Lower leg skin (tissue), 3 donors: ENCODE data around the gene MDM2.

ENCODE experiments used
- POLR2A ChIP-seq, 2 donors: fragments of 450-650 bp; IDR thresholded peaks; one replicate each; pipeline ENCODE4 v1.6.1; 2016 to 2017; ENCODE audit warnings: antibody characterized with exemption in 2 of 2, mild to moderate bottlenecking in 1 of 2, moderate library complexity in 1 of 2
- TF ChIP-seq, protein P1 (sequence below), 3 donors: fragments of 450-650 bp; IDR thresholded peaks; one replicate each; pipeline ENCODE4 v1.5.1; 2016; ENCODE audit warnings: antibody characterized with exemption in 3 of 3, mild to moderate bottlenecking in 3 of 3, moderate library complexity in 2 of 3

DNA sequence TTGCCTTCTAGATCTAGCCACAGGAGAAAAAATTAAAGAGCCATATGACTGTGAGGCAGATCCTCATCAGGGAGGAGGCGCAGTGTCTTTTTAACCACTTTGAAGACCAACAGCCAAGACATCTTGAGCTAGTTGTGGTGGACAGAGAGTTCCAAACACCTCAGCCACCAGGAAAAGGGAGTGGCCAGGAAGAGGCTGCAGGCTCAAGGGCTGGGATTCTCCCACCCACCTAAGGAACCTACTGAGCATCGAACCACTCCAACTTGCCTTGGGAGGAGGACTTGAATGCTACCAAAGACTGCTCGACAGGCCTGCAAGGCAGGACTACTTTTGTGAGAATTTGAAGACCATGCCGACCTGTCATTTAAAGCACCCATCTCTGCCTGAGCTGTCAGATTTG, 14.5 kb upstream of the MDM2 start:
- TF ChIP-seq, protein P1, sequence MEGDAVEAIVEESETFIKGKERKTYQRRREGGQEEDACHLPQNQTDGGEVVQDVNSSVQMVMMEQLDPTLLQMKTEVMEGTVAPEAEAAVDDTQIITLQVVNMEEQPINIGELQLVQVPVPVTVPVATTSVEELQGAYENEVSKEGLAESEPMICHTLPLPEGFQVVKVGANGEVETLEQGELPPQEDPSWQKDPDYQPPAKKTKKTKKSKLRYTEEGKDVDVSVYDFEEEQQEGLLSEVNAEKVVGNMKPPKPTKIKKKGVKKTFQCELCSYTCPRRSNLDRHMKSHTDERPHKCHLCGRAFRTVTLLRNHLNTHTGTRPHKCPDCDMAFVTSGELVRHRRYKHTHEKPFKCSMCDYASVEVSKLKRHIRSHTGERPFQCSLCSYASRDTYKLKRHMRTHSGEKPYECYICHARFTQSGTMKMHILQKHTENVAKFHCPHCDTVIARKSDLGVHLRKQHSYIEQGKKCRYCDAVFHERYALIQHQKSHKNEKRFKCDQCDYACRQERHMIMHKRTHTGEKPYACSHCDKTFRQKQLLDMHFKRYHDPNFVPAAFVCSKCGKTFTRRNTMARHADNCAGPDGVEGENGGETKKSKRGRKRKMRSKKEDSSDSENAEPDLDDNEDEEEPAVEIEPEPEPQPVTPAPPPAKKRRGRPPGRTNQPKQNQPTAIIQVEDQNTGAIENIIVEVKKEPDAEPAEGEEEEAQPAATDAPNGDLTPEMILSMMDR (IDR thresholded peaks at IDR 0.05), result no peak
- no peak for TF ChIP-seq POLR2A (IDR thresholded peaks at IDR 0.05)
